ENCODE measurements around the gene CREB5. TPM values are rescaled to one million over a fixed set of nuclear protein-coding genes. Genes with fewer than 3 reads are reported as not detected.

Gene CREB5
- total and polyA plus RNA-seq, 2 of the 8 experiments (the other 6 are each of a cell fraction or from before 2014, with no cell fraction given): 2.4 to 2.7 TPM

GRCh38 chr7:28855538-28856217 is 443.4 kb downstream of the CREB5 start:
- no peak overlapping the region for H3K14ac ChIP-seq (ENCODE audit: insufficient read length)
- H2BK120ac ChIP-seq (replicated peaks; ENCODE audit: low read depth, low read length): no peak overlapping the region
- 0 out of 2 replicates have a peak overlapping the region, but pooled peaks have one; percentile 19 for H2AFZ ChIP-seq (ENCODE audit: low read length)
- 92% methylated on average over 4 of the region's 4 CpGs; no CpG with 5 or more reads in 1 of the 2 experiments for WGBS, 2 experiments (ENCODE audit: extremely low coverage in 1 of 2, insufficient coverage in 1 of 2, insufficient read length in 1 of 2, insufficient replicate concordance in 2 of 2, low coverage in 1 of 2, low lambda C conversion rate in 2 of 2, missing lambda C conversion rate in 1 of 2)
- H3K27me3 ChIP-seq (replicated peaks in 1 of 4; ENCODE audit: control insufficient read depth in 3 of 4, extremely low read depth in 1 of 4, insufficient read depth in 3 of 4, low read length in 3 of 4): peaks cover 0 to 8% (median 0%) of the 10 kb centered on the region in 4 experiments; a peak in 2 of 7 replicates
- no peaks in the 10 kb centered on the region for H3K36me3 ChIP-seq (ENCODE audit: control insufficient read depth in 2 of 4, insufficient read depth in 4 of 4, low read length in 3 of 4)
- no peak overlapping the region for H2AK5ac ChIP-seq (ENCODE audit: low read depth, low read length)
- H4K8ac ChIP-seq (ENCODE audit: extremely low read depth, insufficient read depth, low read length): no peak overlapping the region
- no peak overlapping the region for H2BK12ac ChIP-seq (ENCODE audit: low read depth, low read length)
- no peak overlapping the region for H4K5ac ChIP-seq (ENCODE audit: insufficient read length, low read depth, low read length)
- no peak overlapping the region for H4K91ac ChIP-seq (replicated peaks; ENCODE audit: insufficient read length, low read length)
- no peak overlapping the region for H3K9ac ChIP-seq (replicated peaks in 1 of 4; ENCODE audit: extremely low read depth in 1 of 4, low read depth in 3 of 4, low read length in 3 of 4)
- peaks cover 3% of the 10 kb centered on the region; the same call in 1 of the 2 replicates for H3K23me2 ChIP-seq (ENCODE audit: low read depth, low read length)
- DNase-seq (ENCODE audit: low read depth in 1 of 2, low spot score in 2 of 2): no peak
- no peak overlapping the region for H2BK5ac ChIP-seq (ENCODE audit: low read depth, low read length)
- H3K56ac ChIP-seq (replicated peaks; ENCODE audit: insufficient read length, low read depth, low read length): no peak overlapping the region
- H3K4ac ChIP-seq (replicated peaks; ENCODE audit: insufficient read length, low read depth, low read length): no peak overlapping the region
- H2BK20ac ChIP-seq (ENCODE audit: low read length): no peak overlapping the region
- H3K79me1 ChIP-seq (ENCODE audit: low read depth, low read length): no peaks in the 10 kb centered on the region
- ChIA-PET CTCF (ENCODE audit: partially characterized antibody) (interaction anchor here (0.7 to 1.2 kb wide), 10 partner anchors 12 to 497 kb away, joined by 3 to 7 read pairs (median 3); no protein-coding TSS in a partner anchor), POLR2A (ENCODE audit: partially characterized antibody) (no interaction called here)
- H3K4me2 ChIP-seq (ENCODE audit: insufficient read depth in 1 of 2, low read depth in 2 of 2, low read length in 2 of 2): no peak overlapping the region
- H3K18ac ChIP-seq (ENCODE audit: extremely low read depth, low read length): no peak overlapping the region
- no peaks in the 10 kb centered on the region for H3K9me3 ChIP-seq (ENCODE audit: insufficient read depth in 2 of 2, low read depth in 1 of 2, low read length in 1 of 2)
- no peak overlapping the region for H2BK15ac ChIP-seq (ENCODE audit: low read length)
- H4K20me1 ChIP-seq (replicated peaks in 1 of 2; ENCODE audit: control insufficient read depth in 1 of 2, insufficient read depth in 2 of 2, low read length in 2 of 2): no peaks in the 10 kb centered on the region
- H3K23ac ChIP-seq (ENCODE audit: insufficient read length): no peak overlapping the region
- no peak overlapping the region for H3K27ac ChIP-seq (ENCODE audit: low read depth, low read length)
- H3K4me1 ChIP-seq (replicated peaks in 1 of 4; ENCODE audit: control insufficient read depth in 3 of 4, insufficient read depth in 4 of 4, low read length in 3 of 4): no peaks in the 10 kb centered on the region
- H3K79me2 ChIP-seq (ENCODE audit: control insufficient read depth in 1 of 2, insufficient read depth in 2 of 2, low read length in 2 of 2): no peaks in the 10 kb centered on the region
- no peak for TF ChIP-seq SAP30 (IDR thresholded peaks at IDR 0.05; ENCODE audit: insufficient read depth, insufficient replicate concordance, low read length)
- no peak for FAIRE-seq
- no peak overlapping the region for H3K4me3 ChIP-seq (ENCODE audit: extremely low read depth in 1 of 4, insufficient read depth in 2 of 4, low read depth in 3 of 4, low read length in 4 of 4)
